Choroid plexus epithelial cell (primary cell): Measurements from ENCODE around the gene ERBIN.

Source experiments
- DNase-seq: peaks from one replicate; pipeline ENCODE4 v3.0.0-alpha.2; 2010; ENCODE audit warnings: low read depth
- H3K4me3 ChIP-seq: 2 replicates; pipeline ENCODE4 v1.5.1; 2011; ENCODE audit warnings: low read depth, mild to moderate bottlenecking, control low read depth, low read length, moderate library complexity
- CTCF ChIP-seq: conservative IDR thresholded peaks from 2 replicates; pipeline ENCODE4 v1.5.1; 2011; ENCODE audit warnings: low read depth, mild to moderate bottlenecking, control low read depth, inconsistent platforms, low read length, moderate library complexity

Gene ERBIN

DNA sequence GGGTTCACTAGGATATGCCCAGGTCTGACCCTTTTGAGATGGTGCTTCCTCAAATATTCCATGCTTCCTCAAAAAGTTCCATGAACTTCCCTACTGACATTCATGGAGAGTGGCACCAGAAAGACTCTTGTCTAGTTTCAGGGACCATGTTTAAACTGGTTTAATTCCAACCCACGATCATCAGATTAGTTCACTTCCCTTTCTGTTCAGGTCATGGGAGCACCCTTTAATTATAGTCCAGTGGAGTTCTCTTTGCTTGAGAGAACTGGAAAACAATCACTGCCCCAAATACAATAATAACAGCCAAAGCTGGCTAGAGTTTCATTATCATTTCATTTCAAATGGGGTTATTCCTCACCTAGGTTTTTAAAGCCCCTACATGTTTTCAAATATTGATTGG is 9.7 kb upstream of the ERBIN start:
- H3K4me3 ChIP-seq, result no peak overlapping the region
- no peak for TF ChIP-seq CTCF
- no peak for DNase-seq

GRCh38 chr5:65919773-65920172 is 6.6 kb upstream of the ERBIN start:
- DNase-seq, result peak; percentile 28
- H3K4me3 ChIP-seq, result no peak overlapping the region
- no peak for TF ChIP-seq CTCF

DNA sequence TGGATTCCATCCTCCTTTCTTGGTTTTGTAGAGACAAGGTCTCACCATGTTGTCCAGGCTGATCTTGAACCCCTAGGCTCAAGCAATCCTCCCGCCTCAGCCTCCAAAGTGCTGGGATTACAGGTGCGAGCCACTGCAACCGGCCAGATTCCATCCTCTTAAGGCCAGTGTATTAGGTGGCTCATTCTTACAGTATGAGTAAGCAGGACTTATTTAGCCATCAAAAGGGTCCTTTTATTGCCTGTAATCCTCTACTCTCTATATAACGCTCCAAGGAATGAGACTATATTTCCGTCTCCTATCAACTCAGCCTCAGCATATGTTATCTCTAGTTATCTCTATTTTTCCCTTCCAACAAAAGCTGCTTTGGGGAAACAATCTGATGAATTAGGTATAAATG is 3.0 kb upstream of the ERBIN start:
- no peak for DNase-seq
- TF ChIP-seq CTCF, result no peak
- no peak overlapping the region for H3K4me3 ChIP-seq

DNA sequence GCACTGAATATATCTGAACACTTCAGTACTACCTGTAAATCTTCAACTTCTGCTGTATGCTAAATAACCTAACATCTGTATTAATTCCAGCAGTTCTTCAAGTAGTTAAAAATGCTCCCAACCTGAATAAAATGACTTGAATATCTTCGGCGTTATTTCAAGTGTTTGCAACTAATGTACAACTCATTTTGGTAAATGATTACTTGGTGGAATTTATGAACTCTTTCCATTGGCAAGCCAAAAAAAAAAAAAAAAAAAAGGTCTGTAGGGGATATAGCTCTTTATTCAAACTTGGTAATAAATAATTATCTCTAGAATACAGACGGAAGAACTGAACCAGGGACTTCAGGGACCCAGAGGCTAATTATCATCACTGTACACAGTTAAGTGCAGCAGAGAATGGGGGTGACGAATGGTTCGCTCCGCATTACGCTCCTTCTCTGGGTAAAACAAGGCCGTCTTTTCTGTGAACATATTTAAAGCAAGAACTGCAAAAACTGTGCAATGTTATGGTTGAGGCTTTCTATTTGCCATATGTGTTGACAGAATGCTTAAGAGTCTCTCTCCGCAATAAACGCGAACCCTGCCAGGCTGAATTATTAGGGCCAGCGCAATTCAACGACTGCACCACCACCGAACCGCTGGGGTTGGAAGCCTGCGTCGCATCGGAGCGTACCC is 1.9 kb upstream of the ERBIN start:
- DNase-seq, result no peak
- no peak for TF ChIP-seq CTCF
- peak overlapping the region; percentile 86 for H3K4me3 ChIP-seq

- DNase-seq, result peak; percentile 86
- H3K4me3 ChIP-seq, result peak overlapping the region; percentile 86
- no peak for TF ChIP-seq CTCF
These were observed 1.3 kb upstream of the ERBIN start for GRCh38 chr5:65925044-65925600.

- peak; percentile 21 for TF ChIP-seq CTCF
- DNase-seq, result peak; percentile 86
- peak overlapping the region; percentile 86 for H3K4me3 ChIP-seq
These were observed 637 bp upstream of the ERBIN start for GRCh38 chr5:65925601-65926275.
